NCI-H2107 treated with DMSO at 0.1 percent for 48 hours (cell line): ENCODE data around the gene CARM1.

Experiments used
- DNase-seq: peaks from one replicate; lab custom pipeline; 2025; ENCODE audit not compliant: unreplicated experiment; lab: John Stamatoyannopoulos, UW

Gene CARM1

DNA sequence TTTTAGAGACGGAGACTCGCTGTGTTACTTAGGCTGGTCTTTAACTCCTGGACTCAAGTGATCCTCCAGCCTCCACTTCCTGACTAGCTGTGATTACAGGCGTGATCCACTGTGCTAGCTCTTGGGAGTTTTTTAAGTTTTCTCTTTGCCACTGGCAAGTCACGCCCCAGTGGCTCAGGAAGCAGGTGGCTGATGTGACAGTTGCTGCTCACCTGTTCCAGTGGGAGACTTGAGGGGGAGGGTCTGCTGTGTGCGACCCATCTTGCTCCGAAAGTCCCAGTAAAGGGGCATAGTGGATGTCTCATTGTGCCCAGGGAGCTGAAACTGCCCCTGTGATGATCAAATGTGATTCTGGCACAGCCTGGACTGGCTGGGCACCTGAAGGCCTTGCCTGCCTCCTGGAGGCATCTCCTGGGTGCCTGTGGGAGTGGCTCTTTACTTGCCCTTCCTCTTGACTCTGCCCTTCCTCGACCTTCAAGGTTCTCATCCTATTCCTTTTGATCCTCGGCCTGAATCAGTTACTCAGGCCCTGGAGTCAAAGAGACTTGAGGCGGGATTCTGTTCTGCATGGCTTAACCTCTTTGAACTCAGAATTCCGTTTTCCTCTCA is 97.3 kb downstream of the CARM1 start:
- no peak for DNase-seq

DNA sequence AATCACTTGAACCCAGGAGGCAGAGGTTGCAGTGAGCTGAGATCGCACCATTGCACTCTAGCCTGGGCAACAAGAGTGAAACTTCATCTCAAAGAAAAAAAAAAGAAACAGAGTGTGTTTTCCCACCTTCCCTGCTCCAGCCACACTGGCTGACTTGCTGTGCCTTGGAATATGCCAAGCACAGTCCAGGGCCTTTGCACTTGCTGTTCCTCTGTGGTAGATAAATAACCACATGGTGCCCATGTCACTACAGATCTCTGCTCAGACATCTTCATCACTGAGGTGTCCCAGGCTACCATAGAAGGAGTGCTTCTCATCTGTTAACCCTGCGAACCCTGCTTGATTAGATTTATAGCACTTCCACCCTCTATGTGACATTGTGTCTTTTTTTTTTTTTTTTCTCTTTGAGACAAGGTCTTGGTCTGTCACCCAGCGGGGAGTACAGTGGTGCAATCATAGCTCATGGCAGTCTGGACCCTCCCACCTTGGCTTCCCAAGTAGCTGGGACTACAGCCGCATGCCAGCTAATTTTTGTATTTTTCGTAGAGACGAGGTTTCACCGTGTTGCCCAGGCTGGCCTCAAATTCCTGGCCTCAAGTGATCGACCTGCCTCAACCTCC is 99.9 kb downstream of the CARM1 start:
- no peak for DNase-seq
